Measurements from ENCODE around the gene AIG1. TPM values are rescaled to one million over a fixed set of nuclear protein-coding genes. Genes with fewer than 3 reads are reported as not detected.
A peak's percentile ranks its signal among the peaks of the same experiment; 100 is the strongest.
"Not testable (repeated sequence)": the region's sequence is repeated elsewhere in the genome, so short reads cannot be mapped to it uniquely, and the experiment has no call there.

The AIG1 gene
- total RNA-seq, 1 donor from 2014 or later = 46.4 TPM

- no peak for DNase-seq (ENCODE audit: low spot score)
Observed at GRCh38 chr6:143055891-143056290, 4.8 kb upstream of the AIG1 start.

GRCh38 chr6:143058987-143059386 lies 1.7 kb upstream of the AIG1 start:
- no peak for DNase-seq (ENCODE audit: low spot score)

DNA sequence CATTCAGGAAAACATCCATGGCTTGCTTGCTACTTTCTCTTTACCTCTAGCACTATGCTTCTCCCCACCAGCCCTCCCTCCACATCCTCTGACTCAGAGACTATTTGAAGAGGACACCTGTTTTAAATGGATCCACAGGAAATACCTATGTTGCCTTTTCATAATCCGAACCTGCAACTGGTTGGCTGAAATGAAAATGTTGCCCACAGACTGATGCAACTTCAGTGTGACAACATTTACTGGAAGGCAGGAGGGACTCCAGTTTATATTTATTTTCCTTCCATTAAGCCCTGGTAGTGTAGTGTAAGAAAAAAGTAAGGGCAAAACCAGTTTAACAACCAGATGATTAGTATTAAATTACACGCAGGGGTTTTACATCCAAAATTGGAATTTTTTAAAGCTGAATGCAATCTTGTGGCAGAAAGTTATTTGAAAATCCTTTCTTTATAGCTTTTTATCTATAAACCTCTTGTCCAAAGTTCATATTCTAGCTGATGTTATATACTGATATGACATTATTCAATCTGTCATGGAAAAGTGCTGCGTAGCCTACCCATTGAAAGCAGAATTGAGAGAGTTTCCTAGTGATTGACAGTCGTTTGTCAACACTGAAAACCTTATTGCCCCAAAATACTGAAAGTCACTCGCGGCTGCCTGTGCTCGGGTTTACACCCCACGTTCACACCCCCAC lies 881 bp upstream of the AIG1 start:
- DNase-seq (ENCODE audit: low spot score) = no peak

DNA sequence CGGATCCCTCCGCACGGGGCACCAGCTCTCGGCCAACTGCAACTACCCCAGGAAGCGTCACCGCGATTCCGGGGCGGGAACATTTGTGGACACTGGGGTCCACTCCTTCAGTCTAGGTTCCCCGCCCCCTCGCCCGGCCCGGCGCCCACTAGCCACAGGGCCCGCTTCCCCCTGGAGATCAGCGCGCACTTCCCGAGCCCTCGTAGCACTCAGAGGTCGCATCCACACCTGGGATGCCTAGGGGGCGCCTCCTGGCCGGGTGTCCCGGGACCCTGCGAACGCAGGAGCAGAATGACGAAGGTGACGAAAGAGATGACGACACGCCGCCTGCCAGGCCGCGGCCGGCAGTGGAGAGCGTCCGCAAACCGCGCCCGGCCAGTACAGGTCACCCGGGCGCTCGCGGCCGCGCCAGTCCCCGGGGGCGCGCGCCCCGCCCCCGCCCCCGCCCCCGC lies 309 bp upstream of the AIG1 start:
- peak; percentile 95 for DNase-seq (ENCODE audit: low spot score)

- DNase-seq (ENCODE audit: low spot score) = no peak
Observed at GRCh38 chr6:143061597-143062385, 1.1 kb downstream of the AIG1 start.

DNA sequence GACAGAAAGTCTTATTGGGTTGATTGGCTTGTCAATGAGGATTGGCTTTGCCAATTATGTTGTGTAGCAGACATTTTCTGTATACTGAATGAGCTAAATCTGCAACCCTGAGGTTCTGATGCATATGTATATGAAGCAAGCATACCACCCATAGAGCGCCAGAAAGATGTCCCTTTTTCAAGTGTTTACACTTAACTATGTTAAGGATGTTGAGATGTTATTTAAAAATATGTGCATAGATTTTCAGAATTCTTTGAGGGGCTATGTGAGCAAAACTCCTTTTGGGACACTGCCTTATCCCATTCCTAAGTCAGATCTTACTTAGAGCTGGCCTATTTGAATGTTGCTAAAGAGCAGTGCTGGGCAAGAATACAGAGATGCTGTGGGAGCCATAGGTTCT lies 1.9 kb downstream of the AIG1 start:
- DNase-seq (ENCODE audit: low spot score) = no peak

DNA sequence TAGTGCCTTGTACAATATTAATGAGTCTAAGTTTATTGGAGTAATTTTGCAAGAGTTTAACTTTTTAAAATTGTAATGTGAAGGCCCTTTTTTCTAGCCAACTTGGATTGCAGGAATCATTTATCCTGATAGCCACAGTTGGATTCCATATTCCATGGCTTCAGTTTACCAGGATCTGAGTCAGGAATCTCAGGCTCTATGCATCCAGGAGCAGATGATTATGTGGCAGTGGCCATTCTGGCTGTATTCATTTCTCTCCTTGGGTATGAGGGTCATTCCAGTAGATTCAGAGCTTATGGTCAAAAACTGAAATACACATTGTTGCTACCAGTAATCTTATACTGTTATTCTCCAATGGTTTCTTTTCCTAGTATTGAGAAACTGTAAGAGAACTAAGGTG lies 2.9 kb downstream of the AIG1 start:
- DNase-seq (ENCODE audit: low spot score) = no peak

- DNase-seq (ENCODE audit: low spot score) = no peak
Observed at GRCh38 chr6:143064271-143064670, 3.6 kb downstream of the AIG1 start.

DNA sequence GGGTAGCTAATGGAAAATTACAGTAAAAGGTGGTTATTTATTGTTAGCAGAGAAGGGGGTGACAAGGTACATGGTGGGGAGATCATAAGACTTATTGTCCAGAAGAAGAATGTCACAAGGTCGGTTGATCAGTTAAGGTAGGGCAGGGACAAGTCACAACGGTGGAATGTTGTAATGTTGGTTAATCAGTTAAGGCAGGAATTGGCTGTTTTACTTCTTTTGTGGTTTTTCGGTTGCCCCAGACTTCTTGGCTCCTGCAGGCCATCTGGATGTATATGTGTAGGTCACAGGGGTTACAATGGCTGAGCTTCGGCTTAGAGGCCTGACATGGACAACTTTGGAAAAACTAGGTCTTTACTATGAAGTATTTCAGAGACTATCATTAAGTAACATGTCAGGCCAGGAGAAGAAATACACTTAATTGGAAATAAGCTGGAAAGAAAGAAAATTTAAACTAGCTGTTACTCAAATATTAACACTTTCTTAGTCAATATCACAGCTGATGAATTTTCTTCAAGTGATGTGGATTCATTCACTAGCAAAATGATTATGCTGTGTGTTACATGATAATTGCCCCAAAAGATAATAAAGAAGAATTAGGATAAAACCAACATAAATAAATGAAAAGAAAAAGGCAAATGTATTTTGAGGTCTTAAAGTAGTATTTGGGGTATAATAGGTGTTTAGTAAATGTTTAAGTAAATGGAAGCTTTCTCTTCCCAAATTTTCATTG lies 4.4 kb downstream of the AIG1 start:
- no peak for DNase-seq (ENCODE audit: low spot score)

DNA sequence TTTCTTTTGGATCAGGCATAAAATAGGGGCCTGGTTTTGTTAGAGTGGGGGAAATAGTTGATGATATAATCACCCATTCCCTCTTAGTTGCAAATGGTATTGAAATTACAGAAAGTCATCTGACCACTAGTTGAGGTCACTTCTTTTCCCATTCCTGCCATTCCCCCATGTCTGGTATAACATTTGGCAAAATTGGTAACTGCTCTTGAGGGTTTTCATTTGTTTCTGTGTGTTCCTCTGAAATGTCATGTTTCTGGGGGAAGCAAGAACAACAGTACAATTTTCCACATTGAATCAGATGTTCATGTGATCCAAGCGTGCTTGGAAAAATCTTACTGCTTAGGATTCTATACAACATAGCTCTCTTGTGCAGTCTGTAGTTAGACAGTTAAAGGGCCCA lies 7.3 kb downstream of the AIG1 start:
- no peak for DNase-seq (ENCODE audit: low spot score)

DNA sequence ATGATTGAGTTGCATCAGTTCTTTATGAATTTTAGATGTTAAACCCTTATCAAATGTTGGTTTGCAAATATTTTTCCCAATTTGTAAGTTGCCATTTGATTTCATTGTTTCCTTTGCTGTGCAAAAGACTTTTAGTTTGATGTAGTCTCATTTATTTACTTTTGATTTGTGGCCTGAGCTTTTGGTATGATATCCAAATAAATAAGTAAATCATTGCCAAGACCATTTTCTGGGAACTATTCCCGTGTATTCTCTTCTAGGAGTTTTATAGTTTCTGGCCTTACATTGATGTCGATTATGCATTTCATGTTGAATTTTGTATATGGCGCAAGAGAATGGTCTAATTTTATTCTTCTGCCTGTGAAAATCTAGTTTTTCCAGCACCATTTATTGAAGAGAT lies 13.4 kb downstream of the AIG1 start:
- no peak for DNase-seq (ENCODE audit: low spot score)

- no peak for DNase-seq (ENCODE audit: low spot score)
Observed at GRCh38 chr6:143074670-143075318, 14.1 kb downstream of the AIG1 start.

GRCh38 chr6:143078468-143079324 lies 18.0 kb downstream of the AIG1 start:
- DNase-seq (ENCODE audit: low spot score) = no peak

DNA sequence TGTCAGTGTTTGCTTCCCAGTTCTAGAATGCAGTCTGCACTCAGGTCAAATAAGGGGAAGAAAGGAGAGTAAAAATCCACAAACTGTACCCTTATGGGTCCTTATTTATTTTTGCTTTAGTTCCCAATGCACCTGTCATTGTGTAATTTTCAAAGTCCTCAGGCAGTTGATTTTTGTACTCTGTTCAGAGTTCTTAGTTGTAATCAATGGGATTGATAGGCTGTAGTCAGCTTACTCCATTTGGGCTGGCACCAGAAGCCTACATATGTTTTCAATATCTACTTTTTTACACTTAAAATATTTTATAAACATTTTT lies 18.6 kb downstream of the AIG1 start:
- no peak for DNase-seq (ENCODE audit: low spot score)

DNA sequence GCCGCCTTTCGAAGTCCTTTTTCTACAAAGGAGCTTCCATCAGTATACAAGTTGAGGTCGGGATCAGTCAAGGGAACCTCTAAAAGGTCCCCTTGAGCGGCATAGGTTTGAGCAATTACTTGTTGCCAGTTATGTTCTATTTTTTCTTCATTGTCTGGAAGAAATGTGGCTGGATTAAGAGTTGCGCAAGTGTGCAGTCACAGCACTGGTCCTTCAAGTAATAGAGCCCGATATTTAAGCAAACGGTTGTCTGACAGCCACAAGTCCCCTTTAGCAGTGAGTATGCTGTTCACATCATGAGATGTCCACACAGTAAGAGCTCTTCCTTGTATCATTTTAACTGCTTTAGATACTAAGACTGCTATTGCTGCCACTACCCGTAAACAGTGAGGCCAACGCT lies 21.6 kb downstream of the AIG1 start:
- not testable (repeated sequence) for DNase-seq (ENCODE audit: low spot score)

GRCh38 chr6:143084019-143084418 lies 23.3 kb downstream of the AIG1 start:
- DNase-seq (ENCODE audit: low spot score) = not testable (repeated sequence)

- not testable (repeated sequence) for DNase-seq (ENCODE audit: low spot score)
Observed at GRCh38 chr6:143087335-143087734, 26.6 kb downstream of the AIG1 start.

DNA sequence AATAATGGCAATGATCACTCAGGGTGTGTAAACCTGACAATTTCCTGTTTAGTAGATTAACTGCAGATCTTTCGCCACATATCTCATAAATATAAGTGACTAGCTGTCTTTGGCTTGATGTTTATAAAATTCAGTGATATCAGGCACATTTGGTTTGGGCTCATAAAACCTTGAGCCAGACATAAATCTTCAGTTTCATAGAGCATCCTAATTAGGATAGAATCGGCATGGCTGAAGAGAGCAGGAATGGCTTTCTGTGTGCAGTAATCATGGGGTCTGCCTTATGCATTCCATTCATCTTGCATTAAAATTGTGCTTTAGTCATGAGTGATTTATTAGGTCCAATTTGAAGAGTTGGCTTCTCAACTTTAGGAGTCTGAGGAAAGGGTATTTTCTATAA lies 27.2 kb downstream of the AIG1 start:
- no peak for DNase-seq (ENCODE audit: low spot score)

DNA sequence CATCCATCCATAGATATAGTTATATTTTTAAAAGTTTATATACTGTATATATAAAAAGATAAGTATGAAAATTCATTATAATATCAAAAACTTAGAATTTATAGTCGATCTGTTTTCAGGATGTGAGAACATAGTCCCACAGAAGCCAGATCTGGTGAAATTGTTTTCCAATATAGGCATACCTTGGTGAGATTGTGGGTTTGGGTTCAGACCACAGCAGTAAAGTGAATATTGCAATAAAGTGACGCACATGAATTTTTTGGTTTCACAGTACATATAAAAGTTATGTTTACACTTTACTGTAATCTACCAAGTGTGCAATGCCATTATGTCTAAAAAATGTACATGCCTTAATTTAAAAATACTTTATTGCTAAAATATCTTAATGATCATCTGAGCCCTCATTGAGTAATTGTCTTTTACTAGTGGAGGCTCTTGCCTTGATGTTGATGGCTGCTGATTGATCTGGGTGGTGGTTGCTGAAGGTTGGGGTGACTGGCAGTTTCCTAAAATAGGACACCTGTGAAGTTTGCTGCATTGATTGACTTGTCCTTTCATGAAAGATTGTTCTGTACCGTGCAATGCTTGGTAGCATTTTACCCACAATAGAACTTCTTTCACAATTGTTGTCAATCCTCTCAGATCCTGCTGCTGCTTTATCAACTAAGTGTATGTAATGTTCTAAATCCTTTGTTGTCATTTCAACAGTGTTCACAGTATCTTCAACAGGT lies 29.8 kb downstream of the AIG1 start:
- no peak for DNase-seq (ENCODE audit: low spot score)

DNA sequence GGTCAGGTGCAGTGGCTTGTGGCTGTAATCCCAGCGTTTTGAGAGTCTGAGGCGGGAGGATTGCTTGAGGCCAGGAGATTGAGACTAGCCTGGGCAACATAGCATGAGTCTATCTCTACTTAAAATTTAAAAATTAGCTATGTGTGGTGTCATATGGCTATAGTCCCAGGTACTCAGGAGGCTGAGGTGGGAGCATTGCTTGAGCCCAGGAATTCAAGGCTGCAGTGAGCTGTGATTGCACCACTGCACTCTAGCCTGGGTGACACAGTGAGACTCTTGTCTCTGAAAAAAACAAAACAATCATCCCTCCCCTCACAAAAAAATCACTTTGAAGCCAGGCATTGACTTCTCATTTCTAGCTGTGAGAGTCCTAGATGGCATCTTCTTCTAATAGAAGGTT lies 32.1 kb downstream of the AIG1 start:
- DNase-seq (ENCODE audit: low spot score) = no peak
